HG03095 (cell line): ENCODE data around the gene ATP2B3.

Experiments used
- ATAC-seq: cut with Tn5 transposase; IDR thresholded peaks from one replicate; pipeline ENCODE4 v1.9.1; 2021; ENCODE audit warnings: moderate library complexity; ENCODE audit not compliant: unreplicated experiment

Gene ATP2B3

GRCh38 chrX:153507484-153508178 lies 9.8 kb upstream of the ATP2B3 start:
- peak; percentile 89 for ATAC-seq

GRCh38 chrX:153509592-153509991 lies 7.8 kb upstream of the ATP2B3 start:
- ATAC-seq = no peak

GRCh38 chrX:153510383-153510782 lies 7.1 kb upstream of the ATP2B3 start:
- ATAC-seq = no peak

GRCh38 chrX:153511784-153512500 lies 5.5 kb upstream of the ATP2B3 start:
- ATAC-seq = no peak

- no peak for ATAC-seq
These were observed 4.9 kb upstream of the ATP2B3 start for GRCh38 chrX:153512501-153512893.

GRCh38 chrX:153513265-153513664 lies 4.2 kb upstream of the ATP2B3 start:
- no peak for ATAC-seq

GRCh38 chrX:153514259-153514658 lies 3.2 kb upstream of the ATP2B3 start:
- ATAC-seq = no peak

GRCh38 chrX:153515435-153515834 lies 2.0 kb upstream of the ATP2B3 start:
- no peak for ATAC-seq

- no peak for ATAC-seq
These were observed 1.4 kb upstream of the ATP2B3 start for GRCh38 chrX:153516073-153516472.

- ATAC-seq = no peak
These were observed 748 bp downstream of the ATP2B3 start for GRCh38 chrX:153517946-153518834.

GRCh38 chrX:153519569-153520286 lies 2.3 kb downstream of the ATP2B3 start:
- no peak for ATAC-seq

- ATAC-seq = no peak
These were observed 3.0 kb downstream of the ATP2B3 start for GRCh38 chrX:153520287-153520917.

GRCh38 chrX:153521034-153521433 lies 3.6 kb downstream of the ATP2B3 start:
- ATAC-seq = no peak

- no peak for ATAC-seq
These were observed 4.8 kb downstream of the ATP2B3 start for GRCh38 chrX:153522259-153522658.

GRCh38 chrX:153523269-153523668 lies 5.8 kb downstream of the ATP2B3 start:
- no peak for ATAC-seq

- ATAC-seq = no peak
These were observed 6.8 kb downstream of the ATP2B3 start for GRCh38 chrX:153524234-153524633.

GRCh38 chrX:153525451-153525850 lies 8.0 kb downstream of the ATP2B3 start:
- no peak for ATAC-seq

GRCh38 chrX:153526042-153526441 lies 8.6 kb downstream of the ATP2B3 start:
- ATAC-seq = no peak

- no peak for ATAC-seq
These were observed 9.4 kb downstream of the ATP2B3 start for GRCh38 chrX:153526801-153527200.

GRCh38 chrX:153527208-153527607 lies 9.8 kb downstream of the ATP2B3 start:
- no peak for ATAC-seq
